ENCODE measurements around the gene RHOXF1.

- TF ChIP-seq CTCF (IDR thresholded peaks at IDR 0.05) (no peak), POLR2A (IDR thresholded peaks at IDR 0.05) (no peak)
These were observed 4.5 kb upstream of the RHOXF1 start for GRCh38 chrX:120120223-120120622.
